Measurements from ENCODE around the gene FGF14.

Gene FGF14

DNA sequence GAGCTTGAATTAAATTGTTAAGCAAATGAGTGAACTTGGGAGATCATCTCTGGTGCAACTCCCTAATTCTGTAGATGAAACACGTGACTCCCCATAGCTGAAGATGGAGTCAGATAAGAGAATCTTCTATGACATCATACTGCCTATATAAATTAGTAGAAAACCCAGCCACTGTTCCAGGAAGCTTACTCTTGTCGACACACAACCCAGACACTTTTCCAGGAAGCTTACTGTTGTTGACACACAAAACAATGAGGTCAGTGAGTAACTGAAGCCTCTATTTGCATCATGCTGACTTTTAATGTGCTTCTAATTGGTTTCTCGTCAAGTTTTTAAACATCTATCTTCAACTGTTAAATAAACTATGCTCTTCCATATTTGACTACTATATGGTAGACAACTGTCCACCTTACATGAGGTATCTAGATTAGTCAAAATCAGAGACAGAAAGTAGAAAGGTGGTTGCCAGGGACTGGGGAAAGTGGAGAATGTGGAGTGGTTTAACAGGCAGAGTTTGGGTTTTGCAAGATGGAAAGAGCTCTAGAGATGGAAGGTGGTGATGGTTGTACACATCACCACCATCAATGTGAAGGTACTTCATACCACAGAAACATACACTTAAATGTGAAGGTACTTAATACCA, 168.2 kb downstream of the FGF14 start:
- DNase-seq (ENCODE audit: extremely low read depth, low read depth): no peak
- TF ChIP-seq, protein P1, sequence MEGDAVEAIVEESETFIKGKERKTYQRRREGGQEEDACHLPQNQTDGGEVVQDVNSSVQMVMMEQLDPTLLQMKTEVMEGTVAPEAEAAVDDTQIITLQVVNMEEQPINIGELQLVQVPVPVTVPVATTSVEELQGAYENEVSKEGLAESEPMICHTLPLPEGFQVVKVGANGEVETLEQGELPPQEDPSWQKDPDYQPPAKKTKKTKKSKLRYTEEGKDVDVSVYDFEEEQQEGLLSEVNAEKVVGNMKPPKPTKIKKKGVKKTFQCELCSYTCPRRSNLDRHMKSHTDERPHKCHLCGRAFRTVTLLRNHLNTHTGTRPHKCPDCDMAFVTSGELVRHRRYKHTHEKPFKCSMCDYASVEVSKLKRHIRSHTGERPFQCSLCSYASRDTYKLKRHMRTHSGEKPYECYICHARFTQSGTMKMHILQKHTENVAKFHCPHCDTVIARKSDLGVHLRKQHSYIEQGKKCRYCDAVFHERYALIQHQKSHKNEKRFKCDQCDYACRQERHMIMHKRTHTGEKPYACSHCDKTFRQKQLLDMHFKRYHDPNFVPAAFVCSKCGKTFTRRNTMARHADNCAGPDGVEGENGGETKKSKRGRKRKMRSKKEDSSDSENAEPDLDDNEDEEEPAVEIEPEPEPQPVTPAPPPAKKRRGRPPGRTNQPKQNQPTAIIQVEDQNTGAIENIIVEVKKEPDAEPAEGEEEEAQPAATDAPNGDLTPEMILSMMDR (IDR thresholded peaks at IDR 0.05; ENCODE audit: low read depth, low read length): no peak

- no peak for DNase-seq (ENCODE audit: extremely low read depth, low read depth)
- TF ChIP-seq, protein P1 (IDR thresholded peaks at IDR 0.05; ENCODE audit: low read depth, low read length): no peak
Measured at GRCh38 chr13:102231479-102231878, 170.4 kb downstream of the FGF14 start.

DNA sequence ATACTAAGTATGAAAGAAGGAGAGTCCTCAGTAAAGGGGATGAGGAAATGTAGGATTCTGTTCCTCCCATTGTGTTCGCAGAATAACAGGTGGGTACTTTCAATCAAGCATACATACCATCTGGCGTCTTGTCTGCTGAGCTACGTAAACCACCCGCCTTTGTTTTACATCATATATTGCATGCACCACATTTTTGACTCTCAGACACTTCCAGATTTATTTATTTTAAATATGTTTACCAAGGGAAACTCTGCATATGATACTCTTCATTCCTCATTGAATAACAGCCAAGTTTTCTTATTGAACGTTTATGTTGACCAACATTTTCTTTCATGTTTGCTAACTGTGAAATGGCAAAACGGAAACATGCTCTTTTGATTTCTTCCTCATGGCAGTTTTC, 174.1 kb downstream of the FGF14 start:
- TF ChIP-seq, protein P1 (IDR thresholded peaks at IDR 0.05; ENCODE audit: low read depth, low read length): no peak
- DNase-seq (ENCODE audit: extremely low read depth, low read depth): no peak

- no peak for DNase-seq (ENCODE audit: extremely low read depth, low read depth)
- TF ChIP-seq, protein P1 (IDR thresholded peaks at IDR 0.05; ENCODE audit: low read depth, low read length): no peak
Measured at GRCh38 chr13:102226591-102226990, 175.3 kb downstream of the FGF14 start.

- no peak for DNase-seq (ENCODE audit: extremely low read depth, low read depth)
- TF ChIP-seq, protein P1 (IDR thresholded peaks at IDR 0.05; ENCODE audit: low read depth, low read length): no peak
Measured at GRCh38 chr13:102225892-102226291, 176.0 kb downstream of the FGF14 start.

- no peak for DNase-seq (ENCODE audit: extremely low read depth, low read depth)
- TF ChIP-seq, protein P1 (IDR thresholded peaks at IDR 0.05; ENCODE audit: low read depth, low read length): no peak
Measured at GRCh38 chr13:102220681-102221228, 181.1 kb downstream of the FGF14 start.

- TF ChIP-seq, protein P1 (IDR thresholded peaks at IDR 0.05; ENCODE audit: low read depth, low read length): no peak
Measured at GRCh38 chr13:102214956-102215355, 186.9 kb downstream of the FGF14 start.

More at GRCh38 chr13:102214956-102215355, 186.9 kb downstream of the FGF14 start:
- DNase-seq (ENCODE audit: extremely low read depth, low read depth): no peak
